Hepatocyte (in vitro differentiated cells): Measurements from ENCODE around the gene LRAT. TPM values are rescaled to one million over a fixed set of nuclear protein-coding genes. Genes with fewer than 3 reads are reported as not detected.

Source experiments
- DNase-seq: peaks from one replicate; pipeline ENCODE4 v3.0.0-alpha.2; 2016; ENCODE audit warnings: low spot score
- H2AFZ ChIP-seq: fragments of 200-600 bp; sonication (generic); 2 replicates; pipeline ENCODE4 v1.6.0; 2016; ENCODE audit warnings: antibody characterized with exemption, mild to moderate bottlenecking
- H3K27ac ChIP-seq: fragments of 200-600 bp; sonication (generic); 2 replicates; pipeline ENCODE4 v1.5.1; 2016; ENCODE audit warnings: mild to moderate bottlenecking
- H3K27me3 ChIP-seq: fragments of 200-600 bp; sonication (generic); 2 replicates; pipeline ENCODE4 v1.6.1; 2016
- H3K36me3 ChIP-seq: fragments of 200-600 bp; sonication (generic); replicated peaks from 2 replicates; pipeline ENCODE4 v1.5.1; 2016; ENCODE audit warnings: low read depth; ENCODE audit not compliant: insufficient read depth
- H3K4me1 ChIP-seq: fragments of 200-600 bp; sonication (generic); 2 replicates; pipeline ENCODE4 v1.5.1; 2016; ENCODE audit warnings: mild to moderate bottlenecking, moderate library complexity; ENCODE audit not compliant: insufficient read depth
- H3K4me2 ChIP-seq: fragments of 200-600 bp; sonication (generic); 2 replicates; pipeline ENCODE4 v1.6.0; 2016
- H3K4me3 ChIP-seq: fragments of 200-600 bp; sonication (generic); 2 replicates; pipeline ENCODE4 v1.5.1; 2016; ENCODE audit warnings: mild to moderate bottlenecking
- H3K79me2 ChIP-seq: fragments of 200-600 bp; sonication (generic); 2 replicates; pipeline ENCODE4 v1.6.0; 2017; ENCODE audit warnings: mild to moderate bottlenecking
- H3K9me2 ChIP-seq: fragments of 200-600 bp; sonication (generic); replicated peaks from 2 replicates; pipeline ENCODE4 v1.6.0; 2017; ENCODE audit warnings: mild to moderate bottlenecking; ENCODE audit not compliant: insufficient read depth
- H3K9me3 ChIP-seq: fragments of 200-600 bp; sonication (generic); 2 replicates; pipeline ENCODE4 v1.5.1; 2016; ENCODE audit warnings: low read depth, mild to moderate bottlenecking
- H4K20me1 ChIP-seq: fragments of 200-600 bp; sonication (generic); 2 replicates; pipeline ENCODE4 v1.6.0; 2016; ENCODE audit warnings: mild to moderate bottlenecking; ENCODE audit not compliant: insufficient read depth, poor library complexity, severe bottlenecking
- EZH2 ChIP-seq: fragments of 200-600 bp; sonication (generic); IDR thresholded peaks from 2 replicates; pipeline ENCODE4 v1.6.1; 2016; ENCODE audit warnings: antibody characterized with exemption, mild to moderate bottlenecking, borderline replicate concordance
- EZH2phosphoT487 ChIP-seq: fragments of 200-600 bp; sonication (generic); IDR thresholded peaks from one replicate; pipeline ENCODE4 v1.6.1; 2018; ENCODE audit warnings: antibody characterized with exemption, mild to moderate bottlenecking, low read depth, moderate library complexity; ENCODE audit not compliant: unreplicated experiment, severe bottlenecking
- WGBS: methylation state at CpG from one replicate; pipeline ENCODE4 v1.1.6; 2016; ENCODE audit warnings: low lambda C conversion rate; ENCODE audit errors: missing lambda C conversion rate; 5-methylcytosine and 5-hydroxymethylcytosine counted together
- polyA plus RNA-seq: library from polyadenylated mRNA; unstranded; fragments of >200 nt; fragmentation: Nextera tagmentation; extraction: Ambion mirVana; gene quantifications from 2 replicates; pipeline ENCODE4 v1.2.1, GENCODE V29; 2016
- total RNA-seq: library from RNA; depleted of rRNA; stranded (reverse); fragments of >200 nt; gene quantifications from 2 replicates; pipeline ENCODE4 v1.2.3, GENCODE V29; 2014
- TF ChIP-seq, protein P1 (sequence below): fragments of 200-600 bp; sonication (generic); IDR thresholded peaks from 2 replicates; pipeline ENCODE4 v1.5.1; 2016; ENCODE audit warnings: antibody characterized with exemption, mild to moderate bottlenecking; ENCODE audit not compliant: poor library complexity

The LRAT gene
- total and polyA plus RNA-seq, 2 experiments from 2014 or later, result 2.6 to 3.5 TPM

DNA sequence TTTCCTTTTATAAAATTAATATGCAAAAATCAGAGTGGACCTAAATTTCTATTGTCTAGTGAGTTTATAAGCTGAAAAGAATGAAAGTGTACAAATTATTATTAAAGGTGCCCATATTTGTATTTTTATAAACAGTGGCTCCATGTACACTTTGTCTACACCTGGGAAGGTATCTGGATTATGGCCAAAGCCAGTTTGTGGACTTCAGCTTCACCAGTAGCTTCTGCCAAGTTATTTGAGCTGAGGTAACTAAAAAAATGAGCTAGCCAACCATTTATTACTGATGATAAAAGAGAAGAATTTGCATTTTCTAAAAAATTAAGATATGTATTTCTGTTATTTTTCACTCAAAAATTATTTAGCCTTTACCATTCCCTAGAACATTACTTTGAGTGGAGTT is 32.3 kb upstream of the LRAT start:
- DNase-seq, result no peak
- no peak overlapping the region for H3K4me3 ChIP-seq
- no peak overlapping the region for H2AFZ ChIP-seq
- no peaks in the 10 kb centered on the region for H3K27me3 ChIP-seq
- no peaks in the 10 kb centered on the region for H3K4me1 ChIP-seq
- H3K79me2 ChIP-seq, result no peaks in the 10 kb centered on the region
- TF ChIP-seq EZH2phosphoT487 (no peak), EZH2 (no peak)
- TF ChIP-seq, protein P1, sequence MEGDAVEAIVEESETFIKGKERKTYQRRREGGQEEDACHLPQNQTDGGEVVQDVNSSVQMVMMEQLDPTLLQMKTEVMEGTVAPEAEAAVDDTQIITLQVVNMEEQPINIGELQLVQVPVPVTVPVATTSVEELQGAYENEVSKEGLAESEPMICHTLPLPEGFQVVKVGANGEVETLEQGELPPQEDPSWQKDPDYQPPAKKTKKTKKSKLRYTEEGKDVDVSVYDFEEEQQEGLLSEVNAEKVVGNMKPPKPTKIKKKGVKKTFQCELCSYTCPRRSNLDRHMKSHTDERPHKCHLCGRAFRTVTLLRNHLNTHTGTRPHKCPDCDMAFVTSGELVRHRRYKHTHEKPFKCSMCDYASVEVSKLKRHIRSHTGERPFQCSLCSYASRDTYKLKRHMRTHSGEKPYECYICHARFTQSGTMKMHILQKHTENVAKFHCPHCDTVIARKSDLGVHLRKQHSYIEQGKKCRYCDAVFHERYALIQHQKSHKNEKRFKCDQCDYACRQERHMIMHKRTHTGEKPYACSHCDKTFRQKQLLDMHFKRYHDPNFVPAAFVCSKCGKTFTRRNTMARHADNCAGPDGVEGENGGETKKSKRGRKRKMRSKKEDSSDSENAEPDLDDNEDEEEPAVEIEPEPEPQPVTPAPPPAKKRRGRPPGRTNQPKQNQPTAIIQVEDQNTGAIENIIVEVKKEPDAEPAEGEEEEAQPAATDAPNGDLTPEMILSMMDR, result no peak
- no peak overlapping the region for H3K4me2 ChIP-seq
- no peak overlapping the region for H3K27ac ChIP-seq
- H3K36me3 ChIP-seq, result no peaks in the 10 kb centered on the region
- H3K9me3 ChIP-seq, result no peaks in the 10 kb centered on the region
- no peaks in the 10 kb centered on the region for H3K9me2 ChIP-seq
- H4K20me1 ChIP-seq, result no peaks in the 10 kb centered on the region

DNA sequence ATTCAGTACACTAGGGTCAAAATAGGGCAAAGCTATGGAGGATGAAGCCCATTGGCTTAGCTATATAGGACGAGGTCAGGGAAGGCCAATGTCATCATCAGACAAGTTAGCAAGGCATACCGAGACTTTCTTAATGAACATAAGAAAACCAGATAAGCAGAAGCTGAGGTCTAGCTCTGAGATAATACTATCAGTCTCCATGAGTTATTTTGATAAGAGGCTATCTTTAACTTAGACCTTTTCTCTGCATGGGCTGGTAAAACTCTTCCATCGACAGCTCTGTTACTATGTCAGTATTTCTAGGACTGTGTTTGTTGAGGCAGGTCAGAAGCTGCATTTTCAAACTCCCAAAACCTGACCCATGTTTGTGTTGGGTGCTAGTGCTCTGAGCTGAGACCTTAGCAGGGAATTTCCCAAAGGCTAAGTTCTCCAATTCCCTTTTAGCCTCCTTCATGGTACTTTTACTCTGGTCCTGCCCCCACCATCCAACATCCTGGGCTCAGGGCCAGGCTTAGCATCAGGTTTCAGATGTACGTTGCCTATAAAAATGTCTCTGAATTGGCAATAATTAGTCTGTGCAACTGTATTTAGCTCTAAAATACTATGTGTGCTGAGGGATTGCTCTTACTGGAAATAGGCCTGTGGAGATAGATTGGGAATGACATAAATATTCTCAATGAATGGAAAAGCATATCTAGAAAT is 29.3 kb upstream of the LRAT start:
- DNase-seq, result no peak
- Histone ChIP-seq H3K27ac (no peak overlapping the region), H3K79me2 (no peaks in the 10 kb centered on the region), H4K20me1 (no peaks in the 10 kb centered on the region), H3K36me3 (no peaks in the 10 kb centered on the region), H3K9me3 (no peaks in the 10 kb centered on the region), H3K4me3 (no peak overlapping the region), H3K4me2 (no peak overlapping the region), H3K4me1 (no peaks in the 10 kb centered on the region), H3K27me3 (no peaks in the 10 kb centered on the region), H3K9me2 (no peaks in the 10 kb centered on the region), H2AFZ (no peak overlapping the region)
- TF ChIP-seq, protein P1, result no peak
- TF ChIP-seq EZH2 (no peak), EZH2phosphoT487 (no peak)
- WGBS, result 40% methylated on average over 4 of the region's 4 CpGs

DNA sequence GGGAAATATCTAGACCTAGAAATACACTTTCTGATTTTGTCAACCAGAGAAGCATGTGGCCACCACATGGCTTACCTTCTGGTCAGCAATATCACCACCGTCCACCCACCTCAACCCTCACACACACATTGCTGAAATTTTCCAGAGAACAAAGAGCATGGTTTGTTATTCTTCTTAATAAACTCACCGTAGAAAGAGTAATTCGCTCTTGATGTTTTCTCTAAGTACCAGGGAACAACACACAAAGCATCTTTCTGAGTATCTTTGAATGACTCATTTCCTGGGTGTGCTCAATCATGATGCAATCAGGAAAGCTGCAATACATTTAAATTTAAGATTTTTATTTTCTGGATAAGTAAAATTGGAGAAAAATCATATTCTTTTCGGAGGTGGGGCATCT is 24.7 kb upstream of the LRAT start:
- no peak overlapping the region for H2AFZ ChIP-seq
- TF ChIP-seq, protein P1, result no peak
- TF ChIP-seq EZH2 (no peak), EZH2phosphoT487 (no peak)
- H4K20me1 ChIP-seq, result no peaks in the 10 kb centered on the region
- no peak overlapping the region for H3K4me3 ChIP-seq
- no peaks in the 10 kb centered on the region for H3K79me2 ChIP-seq
- no peaks in the 10 kb centered on the region for H3K9me2 ChIP-seq
- H3K9me3 ChIP-seq, result no peaks in the 10 kb centered on the region
- no peak overlapping the region for H3K27ac ChIP-seq
- H3K27me3 ChIP-seq, result no peaks in the 10 kb centered on the region
- no peaks in the 10 kb centered on the region for H3K4me1 ChIP-seq
- no peaks in the 10 kb centered on the region for H3K36me3 ChIP-seq
- H3K4me2 ChIP-seq, result no peak overlapping the region
- no peak for DNase-seq
- 69% methylated on average over 4 of the region's 4 CpGs for WGBS
